Mesodermal cell (in vitro differentiated cells): ENCODE measurements around the gene IGFALS.

Experiments
- H3K27ac ChIP-seq: 2 replicates; pipeline ENCODE4 v1.7.0; 2013; ENCODE audit warnings: mild to moderate bottlenecking, low read depth, low read length, moderate library complexity; ENCODE audit not compliant: severe bottlenecking
- H3K36me3 ChIP-seq: 2 replicates; pipeline ENCODE4 v1.7.1; 2013; ENCODE audit warnings: mild to moderate bottlenecking, low read length, moderate library complexity; ENCODE audit not compliant: control insufficient read depth, insufficient read depth
- H3K4me1 ChIP-seq: one replicate; pipeline ENCODE4 v1.7.1; 2013; ENCODE audit warnings: mild to moderate bottlenecking, low read length; ENCODE audit not compliant: insufficient read depth, control insufficient read depth, poor library complexity, severe bottlenecking
- H3K4me3 ChIP-seq: 2 replicates; pipeline ENCODE4 v1.7.0; 2013; ENCODE audit warnings: low read length, control low read depth, mild to moderate bottlenecking; ENCODE audit not compliant: insufficient read depth, poor library complexity, severe bottlenecking; ENCODE audit errors: extremely low read depth
- H3K9me3 ChIP-seq: 2 replicates; pipeline ENCODE4 v1.7.1; 2013; ENCODE audit warnings: mild to moderate bottlenecking, low read length, moderate library complexity; ENCODE audit not compliant: control insufficient read depth
- WGBS, 2 experiments: methylation state at CpG; one replicate each; pipeline ENCODE4 v1.1.5; 2013; ENCODE audit warnings: missing lambda C conversion rate in 2 of 2; ENCODE audit not compliant: insufficient coverage in 2 of 2; 5-methylcytosine and 5-hydroxymethylcytosine counted together

IGFALS gene

GRCh38 chr16:1768767-1769401, 24.6 kb downstream of the IGFALS start:
- Histone ChIP-seq H3K36me3 (peaks cover 45% of the 10 kb centered on the region), H3K9me3 (no peaks in the 10 kb centered on the region), H3K4me3 (no peak overlapping the region), H3K27ac (no peak overlapping the region), H3K4me1 (no peaks in the 10 kb centered on the region)
- WGBS, 2 experiments: 94 to 96% methylated on average over 17 of the region's 26 CpGs

- Histone ChIP-seq H3K9me3 (no peaks in the 10 kb centered on the region), H3K4me1 (no peaks in the 10 kb centered on the region), H3K27ac (no peak overlapping the region), H3K4me3 (no peak overlapping the region), H3K36me3 (peaks cover 49% of the 10 kb centered on the region)
- 94 to 95% methylated on average over 30 to 40 of the region's 41 CpGs for WGBS, 2 experiments
Measured at GRCh38 chr16:1768061-1768766, 25.3 kb downstream of the IGFALS start.

GRCh38 chr16:1767116-1767994, 26.1 kb downstream of the IGFALS start:
- H3K4me3 ChIP-seq: no peak overlapping the region

GRCh38 chr16:1766701-1767100, 26.8 kb downstream of the IGFALS start:
- no peak overlapping the region for H3K4me3 ChIP-seq
- peaks cover 57% of the 10 kb centered on the region for H3K36me3 ChIP-seq
- no peaks in the 10 kb centered on the region for H3K4me1 ChIP-seq

More at GRCh38 chr16:1767116-1767994, 26.1 kb downstream of the IGFALS start:
- 95 to 97% methylated on average over 38 to 42 of the region's 42 CpGs for WGBS, 2 experiments
- H3K36me3 ChIP-seq: peaks cover 53% of the 10 kb centered on the region
- no peak overlapping the region for H3K27ac ChIP-seq
- H3K4me1 ChIP-seq: no peaks in the 10 kb centered on the region
- no peaks in the 10 kb centered on the region for H3K9me3 ChIP-seq

GRCh38 chr16:1766231-1766630, 27.3 kb downstream of the IGFALS start:
- 93 to 94% methylated on average over 16 to 19 of the region's 19 CpGs for whole genome bisulfite sequencing, 2 experiments
- Histone ChIP-seq H3K4me1 (no peaks in the 10 kb centered on the region), H3K27ac (no peak overlapping the region), H3K36me3 (peaks cover 57% of the 10 kb centered on the region), H3K9me3 (no peaks in the 10 kb centered on the region), H3K4me3 (no peak overlapping the region)

More at GRCh38 chr16:1766701-1767100, 26.8 kb downstream of the IGFALS start:
- WGBS, 2 experiments: 92 to 98% methylated on average over 18 of the region's 18 CpGs
- H3K9me3 ChIP-seq: no peaks in the 10 kb centered on the region
- no peak overlapping the region for H3K27ac ChIP-seq

GRCh38 chr16:1765826-1766225, 27.7 kb downstream of the IGFALS start:
- 90 to 95% methylated on average over 19 to 22 of the region's 22 CpGs for WGBS, 2 experiments
- Histone ChIP-seq H3K9me3 (no peaks in the 10 kb centered on the region), H3K36me3 (peaks cover 58% of the 10 kb centered on the region), H3K4me1 (no peaks in the 10 kb centered on the region), H3K4me3 (no peak overlapping the region), H3K27ac (no peak overlapping the region)

- no peaks in the 10 kb centered on the region for H3K4me1 ChIP-seq
- no peak overlapping the region for H3K4me3 ChIP-seq
- no peak overlapping the region for H3K27ac ChIP-seq
- peaks cover 66% of the 10 kb centered on the region for H3K36me3 ChIP-seq
- H3K9me3 ChIP-seq: no peaks in the 10 kb centered on the region
- WGBS, 2 experiments: 96% methylated on average over 21 of the region's 21 CpGs
Measured at GRCh38 chr16:1764971-1765370, 28.5 kb downstream of the IGFALS start.

- WGBS, 2 experiments: 62 to 64% methylated on average over 61 to 64 of the region's 81 CpGs
- peaks cover 69% of the 10 kb centered on the region for H3K36me3 ChIP-seq
- no peaks in the 10 kb centered on the region for H3K4me1 ChIP-seq
- no peak overlapping the region for H3K4me3 ChIP-seq
- no peaks in the 10 kb centered on the region for H3K9me3 ChIP-seq
- H3K27ac ChIP-seq: no peak overlapping the region
Measured at GRCh38 chr16:1763521-1764511, 29.7 kb downstream of the IGFALS start.

- Histone ChIP-seq H3K4me3 (no peak overlapping the region), H3K4me1 (no peaks in the 10 kb centered on the region), H3K36me3 (peaks cover 65% of the 10 kb centered on the region), H3K27ac (no peak overlapping the region), H3K9me3 (no peaks in the 10 kb centered on the region)
- WGBS, 2 experiments: 91 to 93% methylated on average over 24 of the region's 24 CpGs
Measured at GRCh38 chr16:1762879-1763520, 30.5 kb downstream of the IGFALS start.
